Endothelial cell of umbilical vein (primary cell): ENCODE results near the gene TSKU. TPM values are rescaled to one million over a fixed set of nuclear protein-coding genes. Genes with fewer than 3 reads are reported as not detected.

Experiments used
- BruUV-seq: library from RNA; stranded (reverse); fragments of 400-500 nt; replicated peaks from 2 replicates; lab custom pipeline; 2021; lab: Mats Ljungman, UMichigan
- CTCF ChIA-PET: fragments of 300-600, 350-600 bp; sonication (Branson Sonifier 250); formaldehyde crosslinking; loops from one replicate; lab custom pipeline; 2021; ENCODE audit warnings: antibody characterized with exemption, inconsistent platforms; lab: Charles Lee
- POLR2A ChIA-PET: fragments of 300-600, 350-600 bp; sonication (Branson Sonifier 250); formaldehyde crosslinking; loops from one replicate; lab custom pipeline; 2021; ENCODE audit warnings: antibody characterized with exemption, inconsistent platforms; lab: Charles Lee
- DNase-seq: peaks from one replicate; pipeline ENCODE4 v3.0.0-alpha.2; 2011; ENCODE audit warnings: low read depth, low spot score
- FAIRE-seq: peaks from 2 replicates; lab custom pipeline; 2011; peaks lifted over from hg19 to GRCh38; lab: Jason Lieb, UNC
- H2AFZ ChIP-seq: 2 replicates; pipeline ENCODE4 v1.6.0; 2012; ENCODE audit warnings: low read depth, low read length, control low read depth, inconsistent platforms
- H3K27ac ChIP-seq: 2 replicates; pipeline ENCODE4 v1.5.1; 2011; ENCODE audit warnings: low read depth, mild to moderate bottlenecking, control low read depth, low read length, moderate library complexity; ENCODE audit not compliant: insufficient read depth
- H3K27me3 ChIP-seq, 2 experiments: 2 replicates each; pipeline versions ENCODE4 v1.6.0 to v1.6.1; 2011; ENCODE audit warnings: low read length in 2 of 2, mixed read lengths in 1 of 2; ENCODE audit not compliant: control insufficient read depth in 2 of 2, insufficient read depth in 2 of 2
- H3K36me3 ChIP-seq, 2 experiments: 2 replicates in 1 of 2; 3 replicates in 1 of 2; pipeline ENCODE4 v1.5.1; 2011; ENCODE audit warnings: low read length in 2 of 2, mild to moderate bottlenecking in 1 of 2, moderate library complexity in 1 of 2; ENCODE audit not compliant: control insufficient read depth in 2 of 2, insufficient read depth in 2 of 2; ENCODE audit errors: extremely low read depth in 1 of 2
- H3K4me1 ChIP-seq: 3 replicates; pipeline ENCODE4 v1.5.1; 2011; ENCODE audit warnings: mild to moderate bottlenecking, low read length; ENCODE audit not compliant: control insufficient read depth, insufficient read depth; ENCODE audit errors: extremely low read depth
- H3K4me2 ChIP-seq: 2 replicates; pipeline ENCODE4 v1.6.1; 2011; ENCODE audit warnings: low read length, control low read depth, mixed read lengths; ENCODE audit not compliant: insufficient read depth
- H3K4me3 ChIP-seq, 3 experiments: fragments of 200-600 bp in 1 of 3; sonication (generic), shearing (Covaris generic) in 1 of 3; replicated peaks in 1 of 3; 2 replicates each; pipeline ENCODE4 v1.5.1; 2011 to 2016; ENCODE audit warnings: control low read depth in 3 of 3, low read length in 3 of 3, mild to moderate bottlenecking in 2 of 3, inconsistent platforms in 1 of 3, low read depth in 1 of 3, moderate library complexity in 1 of 3; ENCODE audit not compliant: insufficient read depth in 1 of 3
- H3K79me2 ChIP-seq: 2 replicates; pipeline ENCODE4 v1.6.0; 2012; ENCODE audit warnings: low read length, inconsistent platforms; ENCODE audit not compliant: control insufficient read depth, insufficient read depth
- H3K9ac ChIP-seq: replicated peaks from 2 replicates; pipeline ENCODE3; 2011; ENCODE audit warnings: low read length, control low read depth; ENCODE audit not compliant: insufficient read depth; ENCODE audit errors: extremely low read depth
- H3K9me1 ChIP-seq: replicated peaks from 3 replicates; pipeline ENCODE4 v1.6.0; 2011; ENCODE audit warnings: mild to moderate bottlenecking, low read length; ENCODE audit not compliant: control insufficient read depth, insufficient read depth; ENCODE audit errors: extremely low read depth
- H3K9me3 ChIP-seq: replicated peaks from 2 replicates; pipeline ENCODE4 v1.5.1; 2012; ENCODE audit warnings: low read length, inconsistent platforms; ENCODE audit not compliant: control insufficient read depth, insufficient read depth
- H4K20me1 ChIP-seq: replicated peaks from 2 replicates; pipeline ENCODE3; 2011; ENCODE audit warnings: mild to moderate bottlenecking, low read length; ENCODE audit not compliant: control insufficient read depth, insufficient read depth; ENCODE audit errors: extremely low read depth
- CTCF ChIP-seq, 2 donors: IDR thresholded peaks; 1 replicate in 1 of 2; 2 replicates in 1 of 2; pipeline ENCODE4 v1.5.1; 2011; ENCODE audit warnings: low read length in 2 of 2, mild to moderate bottlenecking in 2 of 2, moderate library complexity in 2 of 2, control low read depth in 1 of 2, inconsistent platforms in 1 of 2, low read depth in 1 of 2; ENCODE audit not compliant: insufficient read depth in 1 of 2; ENCODE audit errors: extremely low read depth in 1 of 2
- EZH2 ChIP-seq: IDR thresholded peaks from 2 replicates; pipeline ENCODE4 v1.6.1; 2012; ENCODE audit warnings: borderline replicate concordance, low read depth, mild to moderate bottlenecking, moderate library complexity, low read length, inconsistent platforms; ENCODE audit not compliant: severe bottlenecking
- FOS ChIP-seq: IDR thresholded peaks from 2 replicates; pipeline ENCODE4 v1.6.1; 2011; ENCODE audit warnings: mild to moderate bottlenecking, low read length, moderate library complexity, borderline replicate concordance; ENCODE audit not compliant: insufficient read depth
- GATA2 ChIP-seq: IDR thresholded peaks from 2 replicates; pipeline ENCODE4 v1.7.0; 2011; ENCODE audit warnings: low read depth, mild to moderate bottlenecking, moderate library complexity, mixed read lengths, low read length; ENCODE audit not compliant: insufficient read length, insufficient read depth
- JUN ChIP-seq: IDR thresholded peaks from 2 replicates; pipeline ENCODE4 v1.6.1; 2011; ENCODE audit warnings: borderline replicate concordance, low read depth; ENCODE audit not compliant: insufficient read length, insufficient read depth
- MAX ChIP-seq: IDR thresholded peaks from 2 replicates; pipeline ENCODE4 v1.6.1; 2011; ENCODE audit not compliant: insufficient read depth, insufficient read length
- MYC ChIP-seq: IDR thresholded peaks from one replicate; pipeline ENCODE4 v1.6.1; 2011; ENCODE audit warnings: mild to moderate bottlenecking, low read depth, low read length
- POLR2A ChIP-seq: IDR thresholded peaks from 2 replicates; pipeline ENCODE4 v1.6.1; 2012; ENCODE audit warnings: low read depth, mild to moderate bottlenecking, control low read depth, low read length
- POLR2AphosphoS5 ChIP-seq: IDR thresholded peaks from 2 replicates; pipeline ENCODE4 v1.6.1; 2012; ENCODE audit warnings: low read depth, mild to moderate bottlenecking, control low read depth, low read length, moderate library complexity; ENCODE audit not compliant: insufficient read depth
- dilution Hi-C: fragments of 300-500 bp; cut with MboI; formaldehyde crosslinking; loops from one replicate; pipeline ENCODE4 v1.15.0; 2019; ENCODE audit warnings: low sequenced_read_pairs; ENCODE audit not compliant: extremely low pct_ligation_motif_present
- intact Hi-C: fragments of 100-400 bp; cut with micrococcal nuclease; formaldehyde crosslinking; loops from one replicate; pipeline ENCODE4 v1.10.0; 2022
- polyA plus RNA-seq, 4 experiments: library from polyadenylated mRNA; depleted of rRNA in 3 of 4; stranded (reverse) in 3 of 4; unstranded in 1 of 4; fragments of >200 nt; gene quantifications; 2 replicates each; pipeline versions ENCODE4 v1.2.1 to v1.2.3, GENCODE V29; 2011 to 2012; ENCODE audit warnings: missing spikeins in 1 of 4
- total RNA-seq: library from RNA; stranded (reverse); gene quantifications from 2 replicates; pipeline ENCODE4 v1.2.3, GENCODE V29; 2021

The TSKU gene
- total and polyA plus RNA-seq, 2 donors (not counting 3 experiments of a cell fraction or from before 2014, with no cell fraction given): 16.2 to 21.2 TPM

- intact Hi-C loops: no loop called here
Observed at GRCh38 chr11:76801225-76801624, 18.1 kb downstream of the TSKU start.

More at GRCh38 chr11:76801225-76801624, 18.1 kb downstream of the TSKU start:
- Histone ChIP-seq H4K20me1 (no peaks in the 10 kb centered on the region), H3K36me3 (peaks cover 0 to 4% of the 10 kb centered on the region in 2 experiments), H3K27me3 (no peaks in the 10 kb centered on the region), H3K4me1 (peaks cover 7% of the 10 kb centered on the region), H3K27ac (no peak overlapping the region), H2AFZ (no peak overlapping the region), H3K9me3 (no peaks in the 10 kb centered on the region), H3K4me3 (no peak overlapping the region), H3K9ac (no peak overlapping the region), H3K9me1 (no peaks in the 10 kb centered on the region), H3K79me2 (no peaks in the 10 kb centered on the region), H3K4me2 (no peak overlapping the region)
- no TSS peak for BruUV-seq
- ChIA-PET POLR2A (no interaction called here), CTCF (interaction anchor here (0.7 to 7.1 kb wide), 5 partner anchors 8 to 118 kb away, joined by 3 to 287 read pairs (median 81); no protein-coding TSS in a partner anchor)
- TF ChIP-seq CTCF (IDR thresholded peaks at IDR 0.05; ENCODE audit: extremely low read depth in 1 of 2, insufficient read depth in 1 of 2, low read depth in 1 of 2, low read length in 2 of 2): no peak
- no peak for TF ChIP-seq GATA2
- TF ChIP-seq MYC: no peak
- TF ChIP-seq POLR2AphosphoS5: no peak
- no peak for TF ChIP-seq MAX
- no peak for TF ChIP-seq FOS
- TF ChIP-seq POLR2A: no peak
- TF ChIP-seq JUN: no peak
- no peak for TF ChIP-seq EZH2
- DNase-seq: no peak
- no peak for FAIRE-seq
- dilution Hi-C loops: loop anchor here (25.0 kb wide), 1 partner anchor 111 kb away; no protein-coding TSS in a partner anchor
